Endothelial cell of umbilical vein (primary cell): ENCODE results near the gene TMEM175.

Experiments used
- CTCF ChIP-seq, 2 donors: IDR thresholded peaks; 1 replicate in 1 of 2; 2 replicates in 1 of 2; pipeline ENCODE4 v1.5.1; 2011; ENCODE audit warnings: low read length in 2 of 2, mild to moderate bottlenecking in 2 of 2, moderate library complexity in 2 of 2, control low read depth in 1 of 2, inconsistent platforms in 1 of 2, low read depth in 1 of 2; ENCODE audit not compliant: insufficient read depth in 1 of 2; ENCODE audit errors: extremely low read depth in 1 of 2
- MAX ChIP-seq: IDR thresholded peaks from 2 replicates; pipeline ENCODE4 v1.6.1; 2011; ENCODE audit not compliant: insufficient read depth, insufficient read length
- POLR2AphosphoS5 ChIP-seq: IDR thresholded peaks from 2 replicates; pipeline ENCODE4 v1.6.1; 2012; ENCODE audit warnings: low read depth, mild to moderate bottlenecking, control low read depth, low read length, moderate library complexity; ENCODE audit not compliant: insufficient read depth

GRCh38 chr4:930827-931193 lies 1.4 kb upstream of the TMEM175 start:
- TF ChIP-seq MAX (no peak), CTCF (IDR thresholded peaks at IDR 0.05; ENCODE audit: extremely low read depth in 1 of 2, insufficient read depth in 1 of 2, low read depth in 1 of 2, low read length in 2 of 2) (no peak), POLR2AphosphoS5 (no peak)
